Right lung (tissue), 5 donors: ENCODE data around the gene HNRNPF. TPM values are rescaled to one million over a fixed set of nuclear protein-coding genes. Genes with fewer than 3 reads are reported as not detected.
A peak's percentile ranks its signal among the peaks of the same experiment; 100 is the strongest.

Experiments
- DNase-seq, 2 donors: peaks; one replicate each; pipeline ENCODE4 v3.0.0-alpha.2; 2013
- polyA plus RNA-seq, 5 donors: library from polyadenylated mRNA; unstranded; fragments of 120-200 nt; gene quantifications; one replicate each; pipeline versions ENCODE4 v1.2.1 to v1.2.3, GENCODE V29; 2013; ENCODE audit warnings: inconsistent platforms in 1 of 5, low replicate concordance in 1 of 5; ENCODE audit not compliant: insufficient read length in 5 of 5, insufficient read depth in 1 of 5

Gene HNRNPF
- polyA plus RNA-seq, 5 donors, result 171 to 190 (median 179) TPM

DNA sequence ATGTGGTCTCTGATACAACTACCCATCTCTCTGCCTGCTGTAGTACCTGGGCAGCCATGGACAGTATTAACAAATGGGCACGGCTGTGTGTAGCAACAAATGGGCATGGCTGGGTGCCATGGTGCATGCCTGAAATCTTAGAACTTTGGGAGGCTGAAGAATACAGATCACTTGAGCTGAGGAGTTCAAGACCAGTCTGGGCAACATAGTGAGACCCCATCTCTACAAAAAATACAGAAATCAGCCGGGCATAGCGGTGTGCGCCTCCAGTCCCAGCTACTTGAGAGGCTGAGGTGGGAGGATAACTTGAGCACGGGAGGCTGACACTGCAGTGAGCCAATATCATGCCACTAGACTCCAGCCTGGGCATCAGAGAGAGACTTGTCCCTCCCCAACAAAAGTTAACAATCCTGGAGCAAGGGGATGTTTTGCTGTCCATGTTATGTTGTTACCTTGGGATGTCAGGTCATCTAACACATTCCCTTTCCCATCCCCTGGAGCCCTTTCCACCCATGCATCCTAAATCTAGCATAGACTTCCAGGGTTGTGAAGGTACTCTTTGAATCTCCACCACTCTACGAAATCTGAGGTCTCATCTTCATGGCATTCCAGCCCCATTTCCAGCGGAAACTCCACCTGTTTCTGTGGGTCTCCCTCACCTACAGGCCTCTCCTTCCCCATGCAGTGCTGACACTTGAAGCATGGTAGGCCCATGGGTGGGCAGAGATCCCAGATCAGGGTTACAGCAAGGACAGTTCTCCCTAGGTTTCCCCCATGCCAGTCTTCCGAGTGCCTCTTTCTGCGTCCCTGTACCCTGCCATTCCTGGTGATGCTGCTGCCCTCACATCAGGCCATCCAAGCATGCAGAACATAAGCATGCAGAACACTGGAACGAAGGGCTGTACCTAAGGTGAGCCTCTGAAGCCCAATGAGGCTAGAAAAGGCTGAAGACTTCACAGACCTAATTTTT, 24.4 kb downstream of the HNRNPF start:
- DNase-seq, result no peak

DNA sequence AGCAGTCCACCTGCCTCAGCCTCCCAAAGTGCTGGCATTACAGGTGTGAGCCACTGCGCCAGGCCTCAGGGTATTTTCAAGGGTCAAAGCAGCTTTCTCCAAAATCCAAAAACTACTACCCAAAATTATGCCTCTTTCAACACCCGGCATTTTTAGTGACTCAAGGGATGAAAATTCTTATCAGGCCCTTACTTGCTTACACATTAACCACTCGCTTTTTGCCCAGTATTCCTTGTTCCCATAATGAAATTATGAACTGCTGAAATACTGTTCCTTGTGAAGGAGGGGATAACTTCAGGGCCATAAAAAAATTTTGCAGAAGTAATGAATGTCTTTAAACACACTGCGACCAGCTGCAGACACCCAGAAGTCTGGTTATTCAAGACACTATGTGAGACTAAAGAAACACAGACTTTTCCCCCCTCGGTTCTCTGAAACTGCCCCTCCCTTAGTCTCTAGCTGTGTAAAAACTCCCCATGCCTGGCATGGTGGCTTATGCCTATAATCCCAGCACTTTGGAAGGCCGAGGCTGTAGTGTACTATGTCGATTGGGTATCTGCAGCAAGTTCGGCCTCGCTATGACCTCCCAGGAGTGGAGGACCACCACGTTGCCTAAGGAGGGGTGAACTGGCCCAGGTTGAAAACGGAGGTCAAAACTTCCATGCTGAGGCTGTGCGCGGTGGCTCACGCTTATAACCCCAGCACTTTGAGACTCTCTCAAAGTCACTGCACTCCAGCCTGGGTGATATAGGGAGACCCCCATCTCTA, 25.6 kb downstream of the HNRNPF start:
- DNase-seq, result no peak

DNA sequence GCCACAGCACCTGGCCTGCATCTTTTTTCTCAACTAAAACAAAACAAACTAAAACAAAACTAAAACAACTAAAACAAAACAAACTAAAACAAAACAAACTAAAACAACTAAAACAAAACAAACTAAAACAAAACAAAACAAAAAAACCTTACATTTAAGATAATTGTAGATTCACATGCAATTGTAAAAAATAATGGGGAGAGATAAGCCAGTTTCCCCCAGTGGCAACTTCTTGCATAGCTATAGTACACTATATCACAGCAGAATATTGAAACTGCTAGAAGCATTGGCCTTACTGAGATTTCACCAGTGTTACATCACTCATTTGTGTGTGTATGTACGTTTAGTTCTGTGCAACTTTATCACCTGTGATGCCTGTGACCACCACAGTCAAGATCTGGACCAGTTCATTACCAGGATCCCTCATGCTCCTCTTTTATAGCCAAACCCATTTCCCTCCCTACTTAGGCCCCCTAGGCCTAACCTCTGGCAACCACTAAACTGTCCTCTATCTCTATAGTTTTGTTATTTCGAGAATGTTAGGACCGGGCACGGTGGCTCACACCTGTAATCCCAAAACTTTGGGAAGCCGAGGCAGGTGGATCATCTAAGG, 28.3 kb downstream of the HNRNPF start:
- DNase-seq, result no peak

DNA sequence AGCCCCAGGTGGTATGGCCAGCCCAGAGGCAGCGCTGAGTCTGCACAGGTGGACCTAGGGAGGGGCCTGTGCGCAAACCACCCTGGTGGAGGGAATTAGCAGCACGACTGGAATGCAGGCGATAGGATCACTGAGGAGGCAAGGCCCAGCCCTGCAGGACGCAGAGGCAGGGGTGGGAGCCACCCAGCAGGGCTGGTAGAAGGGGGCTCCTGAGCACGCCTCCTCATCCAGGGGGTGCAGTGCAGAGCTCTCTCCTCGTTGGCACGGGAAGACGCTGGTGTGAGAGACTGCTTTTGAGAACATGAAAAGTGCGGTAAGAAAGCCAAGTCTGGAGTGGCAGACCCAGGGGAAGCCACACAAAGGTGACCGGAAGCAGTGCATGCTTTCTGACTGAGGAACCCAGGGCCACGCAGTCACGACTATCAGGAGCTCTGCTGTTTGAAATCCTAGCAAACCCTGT, 31.5 kb downstream of the HNRNPF start:
- DNase-seq, result peak in 1 of 2 donors; percentile 8

DNA sequence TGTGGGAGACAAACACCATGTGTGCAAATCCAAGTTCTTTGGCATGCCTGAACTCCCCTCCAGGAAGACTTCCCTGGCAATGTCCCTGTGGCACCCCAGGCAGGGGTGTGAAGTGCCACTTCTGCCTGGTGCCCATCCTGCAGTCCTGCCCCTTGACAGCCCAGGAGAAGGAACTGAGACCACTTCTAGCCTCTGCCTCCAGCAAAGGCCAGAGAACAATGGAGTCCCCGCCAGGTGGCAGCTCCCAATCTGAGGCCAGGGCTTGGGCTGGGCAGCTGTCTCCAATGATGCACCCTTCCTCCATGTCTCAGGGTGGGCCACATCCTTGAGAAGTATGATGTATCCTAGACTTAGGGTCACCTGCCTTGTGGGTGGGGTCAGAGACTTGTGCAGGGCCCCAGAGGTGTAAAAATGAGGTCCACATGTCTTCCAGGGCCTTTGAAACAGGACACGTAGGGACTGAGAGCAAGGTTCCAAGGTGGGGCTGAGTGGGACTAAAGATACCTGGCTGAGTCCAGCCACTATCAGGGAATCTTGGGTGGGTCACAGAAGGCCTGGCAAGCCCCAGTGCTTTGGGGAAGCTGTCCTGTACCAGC, 32.1 kb downstream of the HNRNPF start:
- DNase-seq, result no peak

DNA sequence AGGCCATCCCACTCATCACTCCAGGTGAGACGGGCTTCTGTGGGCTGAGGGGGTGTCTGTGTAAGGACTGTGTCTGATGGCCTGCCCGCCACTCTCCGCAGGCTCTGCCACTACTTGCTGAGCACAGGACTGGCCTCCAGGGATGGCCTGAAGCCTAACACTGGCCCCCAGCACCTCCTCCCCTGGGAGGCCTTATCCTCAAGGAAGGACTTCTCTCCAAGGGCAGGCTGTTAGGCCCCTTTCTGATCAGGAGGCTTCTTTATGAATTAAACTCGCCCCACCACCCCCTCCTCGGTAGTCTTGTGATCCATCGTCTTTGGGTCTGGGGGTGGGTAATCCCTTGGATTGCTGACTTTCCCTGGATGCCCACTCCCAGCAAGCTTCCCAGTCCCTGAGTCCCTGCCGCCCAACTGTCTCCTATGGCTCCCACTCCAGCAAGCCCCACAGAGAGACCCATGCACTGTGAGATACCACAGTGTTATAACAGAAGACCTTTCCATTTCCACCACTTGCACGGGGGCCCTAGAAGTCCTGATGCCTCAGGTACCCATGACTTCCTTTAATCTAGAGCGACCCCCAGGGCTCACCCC, 32.8 kb downstream of the HNRNPF start:
- DNase-seq, result no peak

DNA sequence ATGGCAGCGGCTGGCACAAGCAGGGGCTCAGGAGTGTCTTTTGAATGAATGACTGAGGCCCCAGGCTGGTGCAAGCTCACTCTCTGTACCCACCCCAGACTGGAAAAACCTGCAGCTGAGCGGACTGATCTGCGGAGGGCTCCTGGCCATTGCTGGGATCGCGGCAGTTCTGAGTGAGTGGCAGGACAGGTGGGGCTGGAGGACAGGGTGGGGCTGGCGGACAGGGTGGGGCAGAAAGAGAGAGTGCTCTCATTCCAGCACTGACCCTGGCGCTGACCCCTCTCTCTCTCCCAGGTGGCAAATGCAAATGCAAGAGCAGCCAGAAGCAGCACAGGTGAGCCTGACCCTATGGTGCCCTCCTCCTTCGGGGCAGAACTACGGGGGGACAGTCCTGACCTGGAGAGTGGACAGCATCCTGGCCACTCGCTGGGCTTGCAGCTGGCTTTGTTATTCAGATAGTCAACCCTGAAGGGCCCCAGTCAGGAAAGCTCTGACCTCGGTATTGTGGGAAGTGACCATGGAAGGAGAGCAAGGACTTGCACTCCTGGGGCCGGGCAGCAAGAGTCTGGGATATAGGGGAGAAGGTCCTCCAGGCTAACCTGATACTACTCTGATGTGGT, 33.5 kb downstream of the HNRNPF start:
- DNase-seq, result no peak

DNA sequence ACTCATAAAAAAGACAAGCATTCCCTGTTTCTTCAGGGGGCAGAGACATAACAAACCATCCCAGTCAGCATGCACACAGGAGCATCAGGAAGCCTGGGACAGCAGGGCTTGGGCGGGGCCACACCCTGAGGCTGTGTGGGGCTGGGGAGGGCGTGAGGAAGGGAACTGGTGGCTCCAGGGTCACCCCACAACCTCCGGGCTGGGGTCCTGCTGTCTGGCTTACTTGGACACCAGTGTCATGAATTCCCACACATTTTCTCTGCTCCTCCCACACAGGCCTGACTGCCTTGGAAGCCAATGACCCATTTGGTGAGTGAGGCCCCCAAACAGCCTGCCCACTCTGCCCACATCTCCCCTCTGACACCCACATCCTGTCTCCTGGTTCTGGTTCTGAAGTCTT, 34.8 kb downstream of the HNRNPF start:
- no peak for DNase-seq

DNA sequence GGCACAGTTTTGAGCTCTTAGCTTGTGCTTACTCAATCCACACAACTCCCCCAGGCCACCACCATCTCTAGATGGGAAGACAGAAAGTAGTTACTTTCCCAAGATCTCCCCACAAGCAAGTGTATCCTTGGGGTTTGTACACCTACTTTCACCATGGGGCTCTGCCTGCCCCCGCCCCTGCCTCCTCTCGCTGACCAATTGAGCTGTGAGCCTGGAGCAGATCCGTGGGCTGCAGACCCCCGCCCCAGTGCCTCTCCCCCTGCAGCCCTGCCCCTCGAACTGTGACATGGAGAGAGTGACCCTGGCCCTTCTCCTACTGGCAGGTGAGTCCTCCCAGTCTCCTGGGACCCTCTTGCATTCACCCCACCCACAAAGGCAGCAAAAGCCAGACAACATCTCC, 35.5 kb downstream of the HNRNPF start:
- DNase-seq, result no peak

DNA sequence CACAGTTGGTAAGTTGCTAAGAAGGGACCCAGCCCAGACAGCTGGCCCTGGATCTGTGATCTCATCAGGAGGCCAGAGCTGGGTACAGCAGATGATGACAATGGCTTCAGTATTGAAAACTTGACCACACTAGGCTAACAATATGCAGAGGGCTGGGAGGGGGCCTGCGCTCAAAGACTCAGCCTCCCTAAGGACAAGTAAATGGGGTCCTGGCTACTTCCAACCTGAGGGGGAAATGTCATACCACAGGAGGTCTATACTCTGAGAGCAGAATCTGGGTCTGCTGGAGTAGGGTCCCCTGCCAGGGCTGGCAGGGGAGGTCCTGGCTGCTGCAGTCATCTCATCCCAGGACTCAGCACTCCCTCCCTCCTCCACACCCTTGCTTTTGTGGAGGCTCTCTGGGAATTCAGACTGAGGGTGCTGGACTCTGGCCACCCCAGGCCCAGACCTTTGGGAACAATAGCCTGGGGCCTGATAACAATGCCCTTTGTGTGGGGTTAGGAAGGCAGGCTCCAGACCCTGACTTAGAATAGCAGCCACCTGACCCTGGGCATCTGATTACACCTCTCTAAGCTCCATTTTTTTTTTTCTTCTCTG, 36.1 kb downstream of the HNRNPF start:
- DNase-seq, result no peak

DNA sequence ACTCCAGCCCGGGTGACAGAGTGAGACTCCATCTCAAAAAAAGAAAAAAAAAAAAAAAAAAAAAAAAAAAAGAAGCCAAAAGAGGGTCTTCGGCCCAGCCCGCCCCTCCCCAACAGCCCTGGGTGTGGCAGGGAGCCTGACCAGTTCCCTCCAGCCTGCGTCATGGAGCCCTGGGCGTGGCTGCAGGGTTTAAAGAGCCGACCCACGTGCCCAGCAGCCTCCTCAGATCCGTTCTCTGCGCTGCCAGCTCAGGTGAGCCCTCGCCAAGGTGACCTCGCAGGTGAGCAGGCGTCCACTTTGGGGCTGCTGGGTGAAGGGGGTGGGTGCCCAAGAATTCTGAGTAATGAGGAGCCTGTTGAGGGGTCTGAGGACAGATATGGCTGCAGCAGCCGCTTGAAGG, 37.6 kb downstream of the HNRNPF start, which contains the start of gene FXYD4:
Gene FXYD4, plus strand, starts transcription at position 219 of the 400 bp plus-strand sequence. CDS start 2,111 bp downstream, outside the sequence.
- no peak for DNase-seq

DNA sequence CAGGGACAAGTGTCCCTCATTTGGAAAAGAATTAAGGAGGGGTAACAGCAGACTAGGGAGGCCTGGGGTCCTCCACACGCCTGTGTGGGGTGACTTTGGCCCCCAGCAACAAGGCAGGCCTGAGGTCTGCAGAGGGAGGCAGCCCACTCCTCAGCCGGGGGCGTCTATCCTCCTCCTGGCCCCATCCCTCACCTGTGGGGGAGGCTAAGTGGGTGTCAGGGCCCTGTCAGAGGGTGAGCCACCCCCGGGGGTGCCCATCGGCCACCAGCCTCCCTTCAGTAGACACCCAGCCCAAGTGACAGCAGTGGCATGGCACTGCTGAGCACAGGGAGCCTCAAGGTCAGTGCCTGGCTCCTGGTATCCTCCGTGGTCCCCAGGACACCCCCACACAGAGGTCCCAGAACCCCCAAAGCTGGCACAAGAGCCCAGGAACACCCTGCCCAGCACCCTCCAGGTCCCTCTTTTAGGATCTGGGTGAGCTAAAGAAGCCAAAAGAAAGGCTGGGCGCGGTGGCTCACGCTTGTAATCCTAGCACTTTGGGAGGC, 38.2 kb downstream of the HNRNPF start:
- DNase-seq, result no peak

DNA sequence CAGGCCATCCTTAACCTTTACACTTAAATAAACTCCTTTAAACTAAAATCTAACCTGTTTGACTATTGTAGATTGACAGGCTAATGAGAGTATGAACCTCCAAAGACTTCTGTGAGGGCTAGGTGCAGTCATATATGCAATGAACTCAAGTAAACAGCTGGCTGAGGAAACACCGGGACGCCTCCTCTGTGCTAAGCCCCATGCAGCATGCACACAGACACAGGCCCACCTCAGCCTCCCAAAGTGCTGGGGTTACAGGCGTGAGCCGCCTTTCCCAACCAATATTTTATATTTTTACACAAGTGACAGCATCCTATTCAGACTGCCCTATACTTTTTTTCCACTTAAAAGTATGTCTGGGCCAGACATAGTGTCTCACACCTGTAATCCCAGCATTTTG, 39.1 kb downstream of the HNRNPF start:
- DNase-seq, result no peak

DNA sequence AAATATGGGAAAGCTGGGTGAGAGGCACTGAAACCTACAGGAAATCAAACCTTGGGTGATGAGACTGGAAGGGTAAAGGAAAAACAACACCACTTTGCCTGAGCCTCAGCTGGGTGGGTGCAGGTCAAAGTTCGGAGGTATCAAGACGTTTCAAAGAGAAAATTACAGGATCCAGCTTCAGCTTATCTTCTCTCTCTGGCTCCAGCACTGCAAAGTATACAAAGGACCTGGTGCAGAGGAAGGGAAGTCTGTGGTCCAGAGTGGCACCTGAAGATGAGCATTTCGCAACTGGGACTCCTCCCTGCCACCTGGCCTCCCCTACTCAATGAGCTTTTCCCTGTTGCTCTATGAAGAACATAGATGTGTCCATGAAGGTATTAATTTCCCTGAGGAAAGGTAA, 44.0 kb downstream of the HNRNPF start:
- DNase-seq, result no peak

DNA sequence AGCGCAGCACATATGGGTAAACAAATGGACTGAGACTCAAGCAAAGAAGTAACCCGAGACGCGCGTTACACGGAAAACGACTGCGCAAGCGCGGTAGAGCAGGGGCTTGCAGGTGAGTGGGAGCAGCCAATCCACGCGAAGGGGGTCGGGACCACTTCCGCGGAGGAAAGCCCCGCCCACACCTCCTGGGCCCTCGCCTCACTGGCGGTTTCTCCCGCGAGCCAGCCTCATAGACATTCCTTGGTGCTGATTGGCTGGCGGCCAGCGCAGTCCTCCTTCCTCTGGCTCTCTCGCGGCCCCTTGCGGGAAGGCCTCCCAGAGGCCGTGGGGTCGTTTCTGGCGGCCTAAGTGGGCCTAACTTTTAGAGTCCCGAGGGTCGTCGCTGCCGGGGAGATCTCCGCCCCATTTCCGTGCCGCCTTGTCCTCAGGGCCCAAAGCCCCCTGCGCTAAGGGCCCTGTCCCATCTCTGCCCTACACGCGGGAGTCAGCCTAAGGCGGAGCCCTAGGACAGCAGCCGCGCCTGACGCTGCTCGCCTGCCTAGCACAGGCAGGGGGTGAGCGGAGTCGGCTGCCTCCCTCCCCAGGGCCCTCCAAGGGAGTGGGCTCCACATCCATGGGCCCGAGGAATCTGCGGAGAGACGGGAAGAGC, 46.7 kb downstream of the HNRNPF start:
- DNase-seq, result peak; percentile 90 to 92

DNA sequence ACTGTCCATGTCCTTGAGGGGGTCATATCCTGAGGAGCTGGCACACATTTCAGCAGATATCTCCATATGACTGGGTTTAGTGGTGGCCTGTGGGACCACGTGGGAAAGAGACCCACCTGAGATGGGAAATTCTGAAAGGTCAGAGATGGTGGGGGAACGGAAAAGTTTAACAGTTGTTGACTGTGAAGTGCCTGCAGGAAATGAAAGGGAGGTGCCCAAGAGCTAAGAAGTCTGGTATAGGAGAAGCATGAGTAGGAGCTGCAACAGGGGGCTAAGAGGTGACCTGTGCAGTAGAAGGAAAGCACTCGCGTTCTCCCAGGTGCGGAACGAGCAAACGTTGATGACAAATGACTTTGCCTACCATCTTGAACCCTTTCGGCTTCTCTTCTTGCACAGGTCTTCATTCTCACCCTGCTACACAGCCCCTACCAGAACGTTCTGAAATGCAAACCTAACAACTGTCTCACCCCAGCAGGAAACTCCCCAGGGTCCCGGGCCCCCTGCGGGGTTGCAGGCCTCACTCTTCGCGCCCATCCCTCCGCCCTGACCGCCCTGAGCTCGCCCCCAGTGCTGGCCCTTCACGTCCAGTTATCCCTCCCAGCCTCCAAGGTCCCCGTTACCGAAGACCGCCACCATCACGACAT, 47.3 kb downstream of the HNRNPF start:
- no peak for DNase-seq

DNA sequence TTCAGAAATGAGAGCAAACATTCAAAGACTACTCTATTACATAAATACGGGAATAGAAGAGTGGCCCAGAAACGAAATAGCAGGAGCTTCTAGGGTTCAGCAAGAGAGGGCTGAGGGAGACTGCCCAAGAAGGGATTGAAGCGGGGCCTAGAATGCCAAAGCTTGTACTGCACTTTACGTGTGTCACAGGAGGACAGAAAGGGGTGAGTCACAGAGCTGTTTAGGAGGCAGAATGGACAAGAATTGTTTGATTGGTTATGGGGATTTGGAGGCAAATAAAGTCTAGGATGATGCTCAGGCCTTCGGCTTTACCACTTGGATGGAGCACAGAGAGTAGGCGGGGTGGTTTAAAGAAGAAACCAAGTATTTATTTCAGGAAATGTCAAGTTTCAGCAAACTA, 48.9 kb downstream of the HNRNPF start:
- DNase-seq, result no peak

DNA sequence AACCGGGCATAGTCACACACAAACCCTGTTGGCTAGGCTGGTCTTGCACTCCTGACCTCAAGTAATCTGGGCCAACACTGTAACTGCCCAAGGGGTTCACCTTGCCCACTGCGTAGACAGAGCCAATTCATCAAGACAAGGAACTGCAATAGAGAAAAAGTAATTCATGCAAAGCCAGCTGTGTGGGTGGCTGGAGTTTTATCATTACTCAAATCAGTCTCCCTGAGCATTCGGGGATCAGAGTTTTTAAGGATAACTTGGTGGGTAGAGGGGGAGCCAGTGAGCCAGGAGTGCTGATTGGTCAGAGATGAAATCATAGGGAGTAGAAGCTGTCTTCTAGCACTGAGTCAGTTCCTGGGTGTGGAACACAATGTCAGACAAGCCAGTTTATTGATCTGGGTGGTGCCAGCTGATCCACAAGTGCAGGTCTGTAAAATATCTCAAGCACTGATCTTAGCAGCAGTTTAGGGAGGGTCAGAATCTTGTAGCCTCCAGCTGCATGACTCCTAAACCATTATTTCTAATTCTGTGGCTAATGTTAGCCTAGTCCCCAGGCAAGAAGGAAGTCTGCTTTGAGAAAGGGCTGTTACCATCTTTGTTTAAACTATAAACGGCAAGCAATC, 53.1 kb downstream of the HNRNPF start:
- no peak for DNase-seq
